ENCODE measurements around the gene ALOX15B.

GRCh38 chr17:8005357-8005756 lies 33.5 kb upstream of the ALOX15B start:
- TF ChIP-seq CTCF (IDR thresholded peaks at IDR 0.05), result no peak
- TF ChIP-seq EZH2 (IDR thresholded peaks at IDR 0.05), result no peak
